Measurements from ENCODE around the gene GSTT2B.
"Not testable (repeated sequence)": the region's sequence is repeated elsewhere in the genome, so short reads cannot be mapped to it uniquely, and the experiment has no call there.

GSTT2B gene

DNA sequence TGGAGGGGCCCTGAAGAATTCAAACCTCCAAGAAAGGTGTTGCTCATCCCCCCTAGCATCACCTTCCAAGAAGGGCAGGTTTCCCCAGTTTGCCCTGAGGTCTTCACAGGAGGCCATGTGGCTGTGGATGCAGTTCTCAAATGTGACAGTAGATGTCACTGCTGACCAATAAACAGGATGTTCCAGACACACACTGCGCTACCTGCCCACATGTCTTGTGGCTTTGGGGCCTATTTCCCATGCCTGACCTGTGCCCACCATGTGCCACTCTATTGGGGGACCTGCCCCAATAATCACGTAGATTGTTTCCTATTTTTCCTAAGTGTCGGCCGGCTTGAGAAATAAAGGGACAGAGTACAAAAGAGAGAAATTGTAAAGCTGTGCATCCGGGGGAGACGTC lies 23.4 kb upstream of the GSTT2B start:
- no peak for DNase-seq (ENCODE audit: low read depth, low spot score)

DNA sequence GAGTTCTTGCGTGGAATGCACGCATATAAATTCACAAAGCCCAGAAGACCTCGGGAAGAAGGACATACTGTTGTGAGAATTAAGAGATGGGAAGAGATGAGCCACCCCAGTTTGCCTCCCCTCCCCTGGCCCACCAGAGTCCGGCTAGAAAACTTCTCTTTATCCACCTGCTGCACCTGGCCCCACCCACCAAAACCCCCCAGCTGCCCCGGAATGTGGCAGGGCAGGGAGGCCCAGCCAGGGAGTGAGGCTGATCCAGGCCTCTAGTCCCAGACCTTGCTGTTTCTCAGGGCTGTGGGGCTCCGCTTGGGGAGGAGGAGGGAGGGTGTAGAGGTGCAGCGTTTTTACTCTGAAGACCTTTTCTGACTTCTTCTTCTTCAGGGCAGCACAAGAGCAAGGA lies 19.6 kb upstream of the GSTT2B start:
- not testable (repeated sequence) for DNase-seq (ENCODE audit: low read depth, low spot score)

DNA sequence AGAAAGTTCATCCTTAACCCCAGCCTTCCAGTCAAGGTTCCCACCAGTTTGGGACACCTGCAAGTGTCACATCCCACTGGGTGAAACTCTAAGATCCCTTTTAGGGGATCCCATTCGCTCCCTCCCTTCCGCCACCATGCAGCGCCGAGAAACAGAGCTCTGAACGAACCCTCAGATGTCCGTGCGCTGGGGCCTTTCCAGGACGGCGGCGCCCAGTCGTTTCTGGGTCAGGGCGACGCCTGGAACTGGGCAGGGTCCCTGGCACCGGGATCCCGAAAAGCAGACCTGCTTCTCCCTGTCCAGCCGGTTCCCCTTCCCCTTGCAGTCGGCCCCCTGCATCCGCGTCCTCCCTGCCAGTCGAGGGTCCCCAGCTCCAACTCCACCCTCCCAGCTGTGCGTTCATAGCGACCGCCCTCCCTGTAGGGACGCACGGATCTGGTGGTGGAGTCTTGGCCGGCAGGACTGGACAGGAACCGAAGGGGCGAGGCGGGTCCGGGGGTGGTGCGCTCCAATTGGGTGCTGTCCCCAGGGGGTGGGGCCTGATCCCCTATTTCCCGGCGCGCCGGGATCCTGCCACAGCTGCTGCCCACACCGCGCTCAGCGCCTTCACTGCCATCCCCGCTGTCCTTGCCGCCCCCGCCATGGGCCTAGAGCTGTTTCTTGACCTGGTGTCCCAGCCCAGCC lies 18.7 kb upstream of the GSTT2B start, which contains the start of gene GSTT2:
Gene GSTT2 (plus strand): TSS at position 578 of the 684 bp plus-strand sequence.
- not testable (repeated sequence) for DNase-seq (ENCODE audit: low read depth, low spot score)

DNA sequence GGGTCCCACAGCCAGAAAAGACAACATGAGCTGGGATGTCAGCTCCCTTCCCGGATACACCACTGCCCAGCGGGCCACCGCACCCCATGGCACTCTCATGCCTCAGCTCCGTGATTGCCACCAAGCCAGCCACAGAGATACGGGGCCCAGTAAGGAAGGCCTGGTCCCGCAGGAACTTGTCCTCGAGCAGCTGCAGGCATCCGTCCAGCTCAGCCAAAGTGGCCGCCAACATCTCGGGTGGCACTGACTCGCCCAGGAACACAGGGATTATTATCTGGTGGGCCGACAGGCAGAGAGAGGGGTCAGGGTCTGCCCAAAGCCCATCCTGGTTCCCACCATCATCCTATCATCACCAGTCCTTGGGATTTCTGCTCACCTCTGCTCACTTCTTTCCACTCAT lies 16.3 kb upstream of the GSTT2B start:
- DNase-seq (ENCODE audit: low read depth, low spot score), result not testable (repeated sequence)

DNA sequence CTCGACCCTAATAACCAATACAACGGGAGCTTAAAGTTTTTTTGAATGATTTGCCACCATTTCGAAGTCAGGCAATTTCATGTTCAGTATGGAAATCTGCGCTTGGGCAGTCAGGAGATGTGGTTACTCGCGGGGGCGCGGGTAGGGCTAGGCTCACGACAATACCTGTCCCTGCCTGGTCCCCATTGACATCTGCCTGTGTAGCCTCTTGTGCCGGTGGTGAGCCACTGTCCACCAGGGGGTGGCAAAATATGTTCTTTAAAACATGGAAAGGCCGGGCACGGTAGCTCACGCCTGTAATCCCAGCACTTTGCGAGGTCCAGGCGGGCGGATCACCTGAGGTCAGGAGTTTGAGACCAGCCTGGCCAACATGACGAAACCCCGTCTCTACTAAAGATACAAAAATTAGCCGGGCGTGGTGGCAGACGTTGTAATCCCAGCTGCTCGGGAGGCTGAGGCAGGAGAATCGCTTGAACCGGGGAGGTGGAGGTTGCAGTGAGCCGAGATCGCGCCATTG lies 13.9 kb upstream of the GSTT2B start:
- DNase-seq (ENCODE audit: low read depth, low spot score), result not testable (repeated sequence)

DNA sequence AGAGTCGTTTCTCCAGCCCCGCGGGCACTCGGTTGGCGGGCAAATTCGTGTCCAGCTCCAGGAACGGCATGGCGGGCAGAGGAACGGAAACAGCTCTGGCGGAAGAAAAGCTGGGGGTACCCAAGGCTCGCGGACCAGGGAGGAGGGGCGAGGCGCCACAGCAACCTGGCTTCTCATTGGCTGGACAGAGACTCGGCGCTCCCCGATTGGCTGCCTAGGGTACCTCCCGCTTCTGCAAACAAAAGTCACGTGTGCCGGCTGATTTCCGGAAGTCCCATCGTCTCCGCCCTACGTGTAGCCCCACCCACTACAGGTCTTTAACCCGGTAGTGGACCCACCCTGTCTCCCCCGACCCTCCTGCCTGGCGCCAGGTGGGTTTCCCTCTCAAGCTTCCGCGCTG lies 13.3 kb upstream of the GSTT2B start, which contains the start of gene DDT:
Gene DDT (minus strand): TSS at position 97 of the 400 bp plus-strand sequence. CDS start 27 bp downstream, at position 70.
- not testable (repeated sequence) for DNase-seq (ENCODE audit: low read depth, low spot score)

DNA sequence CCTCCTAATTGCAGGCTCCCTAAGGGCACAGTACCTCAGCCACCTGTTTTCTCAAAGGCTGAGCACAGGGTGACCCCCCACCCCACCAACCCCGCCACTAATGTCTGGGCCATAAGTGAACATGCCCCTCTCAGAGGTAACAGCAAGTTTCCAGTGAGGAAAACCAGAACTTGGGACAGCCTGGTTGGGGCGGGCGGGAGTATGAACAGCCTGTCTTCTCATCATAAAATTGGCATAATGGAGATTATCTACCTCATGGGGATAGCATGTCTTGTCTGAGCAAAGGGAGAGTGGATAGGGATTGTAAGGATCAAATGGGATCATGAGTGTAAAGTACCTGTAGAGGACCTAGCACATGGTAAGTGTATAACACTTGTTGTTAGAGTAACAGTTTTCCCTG lies 10.9 kb upstream of the GSTT2B start:
- not testable (repeated sequence) for DNase-seq (ENCODE audit: low read depth, low spot score)

DNA sequence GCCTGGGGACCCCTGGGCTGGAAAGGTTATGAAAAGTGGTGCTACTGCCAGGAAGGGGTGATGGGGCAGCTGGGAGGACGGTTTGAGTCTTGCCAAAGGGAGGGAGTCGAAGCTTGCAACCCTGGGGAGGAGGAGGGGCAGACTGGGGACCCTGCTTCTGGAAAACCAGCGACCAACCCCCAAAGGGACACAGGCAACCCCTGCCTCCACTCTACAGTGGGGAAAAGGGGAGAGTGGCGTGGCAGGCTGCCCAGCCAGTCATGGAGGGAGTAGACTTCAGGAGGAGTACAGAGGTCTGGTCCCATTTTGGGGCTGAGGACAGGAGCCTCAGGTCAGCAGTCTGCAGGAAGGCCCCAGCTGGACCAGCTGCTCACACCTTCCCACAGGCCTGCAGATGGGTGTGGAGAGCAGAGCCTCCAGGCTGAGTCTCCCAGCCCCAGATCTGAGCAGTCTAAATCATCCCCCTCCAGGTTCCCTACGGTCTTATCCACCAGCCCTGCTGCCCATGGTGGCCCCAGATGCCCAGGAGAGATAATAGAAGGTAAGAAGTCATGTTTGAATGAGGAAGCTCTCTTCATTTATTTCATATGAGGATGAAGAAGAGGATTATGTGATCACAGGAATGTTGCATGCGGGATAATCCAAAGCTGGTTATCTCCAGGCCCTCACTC lies 10.0 kb upstream of the GSTT2B start:
- DNase-seq (ENCODE audit: low read depth, low spot score), result no peak

DNA sequence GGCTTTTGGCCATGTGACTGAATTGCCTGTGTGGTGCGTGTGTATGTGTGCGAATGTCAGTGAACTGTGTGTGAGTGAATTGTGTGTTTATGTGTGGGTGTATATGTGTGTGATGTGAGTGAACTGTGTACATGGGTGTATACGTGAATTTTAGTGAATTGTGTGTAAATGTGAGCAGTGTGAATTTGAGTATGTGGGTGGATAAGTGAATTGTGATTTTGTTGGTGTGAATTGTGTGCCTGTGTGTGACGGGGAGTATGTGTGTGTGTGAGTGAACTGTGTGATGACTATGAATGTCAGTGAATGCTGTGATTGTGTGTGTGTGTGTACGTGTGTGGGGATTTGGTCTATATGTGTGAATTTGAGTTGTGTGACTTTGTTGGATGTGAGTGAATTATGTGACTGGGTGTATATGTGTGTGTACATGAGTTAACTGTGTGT lies 9.2 kb upstream of the GSTT2B start:
- no peak for DNase-seq (ENCODE audit: low read depth, low spot score)

DNA sequence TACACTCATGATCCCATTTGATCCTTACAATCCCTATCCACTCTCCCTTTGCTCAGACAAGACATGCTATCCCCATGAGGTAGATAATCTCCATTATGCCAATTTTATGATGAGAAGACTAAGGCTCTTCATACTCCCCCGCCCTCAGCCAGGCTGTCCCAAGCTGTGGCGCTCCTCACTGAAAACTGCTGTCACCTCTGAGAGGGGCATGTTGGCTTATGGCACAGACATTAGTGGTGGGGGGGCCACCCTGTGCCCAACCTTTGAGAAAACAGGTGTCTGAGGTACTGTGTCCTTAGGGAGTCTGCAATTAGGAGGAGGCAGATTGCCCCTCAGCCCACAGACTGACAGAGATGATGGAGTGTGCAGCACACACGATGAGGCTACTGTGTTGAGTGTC lies 8.1 kb upstream of the GSTT2B start:
- DNase-seq (ENCODE audit: low read depth, low spot score), result no peak

DNA sequence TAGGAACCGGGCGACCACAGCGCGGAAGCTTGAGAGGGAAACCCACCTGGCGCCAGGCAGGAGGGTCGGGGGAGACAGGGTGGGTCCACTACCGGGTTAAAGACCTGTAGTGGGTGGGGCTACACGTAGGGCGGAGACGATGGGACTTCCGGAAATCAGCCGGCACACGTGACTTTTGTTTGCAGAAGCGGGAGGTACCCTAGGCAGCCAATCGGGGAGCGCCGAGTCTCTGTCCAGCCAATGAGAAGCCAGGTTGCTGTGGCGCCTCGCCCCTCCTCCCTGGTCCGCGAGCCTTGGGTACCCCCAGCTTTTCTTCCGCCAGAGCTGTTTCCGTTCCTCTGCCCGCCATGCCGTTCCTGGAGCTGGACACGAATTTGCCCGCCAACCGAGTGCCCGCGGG lies 5.6 kb upstream of the GSTT2B start, which contains the start of gene DDTL:
Gene DDTL (plus strand): TSS at position 321 of the 400 bp plus-strand sequence. CDS start 27 bp downstream, at position 348.
- not testable (repeated sequence) for DNase-seq (ENCODE audit: low read depth, low spot score)

DNA sequence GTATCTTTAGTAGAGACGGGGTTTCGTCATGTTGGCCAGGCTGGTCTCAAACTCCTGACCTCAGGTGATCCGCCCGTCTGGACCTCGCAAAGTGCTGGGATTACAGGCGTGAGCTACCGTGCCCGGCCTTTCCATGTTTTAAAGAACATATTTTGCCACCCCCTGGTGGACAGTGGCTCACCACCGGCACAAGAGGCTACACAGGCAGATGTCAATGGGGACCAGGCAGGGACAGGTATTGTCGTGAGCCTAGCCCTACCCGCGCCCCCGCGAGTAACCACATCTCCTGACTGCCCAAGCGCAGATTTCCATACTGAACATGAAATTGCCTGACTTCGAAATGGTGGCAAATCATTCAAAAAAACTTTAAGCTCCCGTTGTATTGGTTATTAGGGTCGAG lies 5.1 kb upstream of the GSTT2B start:
- not testable (repeated sequence) for DNase-seq (ENCODE audit: low read depth, low spot score)

DNA sequence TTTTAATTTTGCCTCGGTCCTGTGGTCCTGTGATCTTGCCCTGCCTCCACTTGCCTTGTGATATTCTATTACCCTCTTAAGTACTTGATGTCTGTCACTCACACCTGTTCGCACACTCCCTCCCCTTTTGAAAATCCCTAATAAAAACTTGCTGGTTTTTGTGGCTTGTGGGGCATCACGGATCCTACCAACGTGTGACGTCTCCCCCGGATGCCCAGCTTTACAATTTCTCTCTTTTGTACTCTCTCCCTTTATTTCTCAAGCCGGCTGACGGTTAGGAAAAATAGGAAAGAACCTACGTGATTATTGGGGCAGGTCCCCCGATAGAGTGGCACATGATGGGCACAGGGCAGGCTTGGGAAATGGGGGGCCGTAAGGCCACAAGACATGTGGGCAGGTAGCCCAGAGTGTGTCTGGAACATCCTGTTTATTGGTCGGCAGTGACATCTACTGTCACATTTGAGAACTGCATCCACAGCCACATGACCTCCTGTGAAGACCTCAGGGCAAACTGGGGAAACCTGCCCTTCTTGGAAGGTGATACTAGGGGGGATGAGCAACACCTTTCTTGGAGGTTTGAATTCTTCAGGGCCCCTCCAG lies 4.6 kb downstream of the GSTT2B start:
- peak; percentile 35 for DNase-seq (ENCODE audit: low read depth, low spot score)

DNA sequence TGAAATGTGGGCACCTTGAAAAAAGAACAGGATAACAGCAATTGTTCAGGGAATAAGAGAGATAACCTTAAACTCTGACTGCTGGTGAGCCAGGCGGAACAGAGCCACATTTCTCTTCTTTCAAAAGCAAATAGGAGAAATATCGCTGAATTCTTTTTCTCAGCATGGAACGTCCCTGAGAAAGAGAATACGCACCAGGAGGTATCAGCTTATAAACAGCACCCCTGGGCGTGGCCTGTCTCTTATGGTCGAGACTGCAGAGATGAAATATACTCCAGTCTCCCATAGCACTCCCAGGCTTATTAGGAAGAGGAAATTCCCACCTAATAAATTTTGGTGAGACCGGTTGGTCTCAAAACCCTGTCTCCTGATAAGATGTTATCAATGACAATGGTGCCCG lies 5.1 kb downstream of the GSTT2B start:
- not testable (repeated sequence) for DNase-seq (ENCODE audit: low read depth, low spot score)

DNA sequence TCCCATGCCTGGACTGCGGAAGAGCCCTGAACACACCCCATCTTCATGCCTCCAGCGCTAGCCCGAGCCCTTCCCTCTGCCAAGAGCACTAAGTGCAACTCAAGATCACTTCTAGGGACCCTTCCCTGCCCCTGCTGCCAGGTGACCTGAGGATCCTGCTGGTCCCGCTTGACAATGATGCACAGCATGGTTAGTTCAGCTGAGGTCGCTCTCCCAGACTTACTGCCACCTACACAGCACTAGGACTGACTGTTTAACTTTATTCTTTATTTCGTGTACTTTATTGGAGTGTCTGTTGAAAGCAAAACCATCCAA lies 6.0 kb downstream of the GSTT2B start:
- DNase-seq (ENCODE audit: low read depth, low spot score), result not testable (repeated sequence)

DNA sequence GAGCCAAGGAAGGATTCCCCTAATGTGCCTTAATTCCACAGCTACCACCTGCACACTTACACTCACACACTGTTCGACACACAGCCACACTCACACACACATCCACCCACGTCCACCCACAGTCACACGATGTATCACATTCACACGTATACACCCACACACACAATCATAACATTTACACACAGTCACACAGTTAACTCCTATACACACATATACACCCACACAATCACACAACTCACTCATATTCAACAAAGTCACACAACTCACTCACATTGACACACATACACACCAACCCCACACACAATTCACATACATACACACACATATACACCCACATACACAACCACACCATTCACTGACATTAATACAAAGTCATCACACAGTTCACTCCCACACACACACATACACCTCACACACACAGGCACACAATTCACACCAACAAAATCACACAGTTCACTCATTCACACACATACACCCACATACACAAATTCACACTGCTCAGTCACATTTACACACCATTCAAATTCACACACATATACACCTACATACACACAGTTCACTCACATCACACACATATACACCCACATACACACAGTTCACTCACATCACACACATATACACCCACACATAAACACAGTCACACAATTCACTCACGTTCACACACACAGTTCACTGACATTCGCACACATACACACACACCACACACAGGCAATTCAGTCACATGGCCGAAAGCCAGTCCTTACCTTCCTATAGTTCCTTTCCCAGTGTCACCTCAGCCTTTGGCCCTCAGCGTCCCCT lies 6.6 kb downstream of the GSTT2B start:
- DNase-seq (ENCODE audit: low read depth, low spot score), result not testable (repeated sequence)

DNA sequence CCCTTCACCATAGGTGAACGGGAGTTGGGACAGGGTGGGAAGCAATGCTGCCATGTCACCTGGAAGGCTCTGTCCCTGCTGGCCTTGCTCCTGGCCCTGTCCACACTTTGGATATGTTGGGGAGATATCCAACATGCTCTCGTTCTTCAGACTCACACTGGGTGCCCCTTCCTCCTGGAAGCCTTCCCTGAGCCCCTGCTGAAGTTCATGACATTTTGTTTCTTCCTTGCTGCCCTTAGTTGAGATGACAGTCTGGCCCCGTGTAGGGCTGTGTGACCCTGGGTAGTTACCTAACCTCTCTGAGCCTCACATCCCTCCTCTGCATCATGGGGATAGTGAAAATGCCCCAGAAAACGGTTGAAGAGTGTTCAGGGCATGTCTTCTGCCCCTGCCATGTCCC lies 7.5 kb downstream of the GSTT2B start:
- not testable (repeated sequence) for DNase-seq (ENCODE audit: low read depth, low spot score)

DNA sequence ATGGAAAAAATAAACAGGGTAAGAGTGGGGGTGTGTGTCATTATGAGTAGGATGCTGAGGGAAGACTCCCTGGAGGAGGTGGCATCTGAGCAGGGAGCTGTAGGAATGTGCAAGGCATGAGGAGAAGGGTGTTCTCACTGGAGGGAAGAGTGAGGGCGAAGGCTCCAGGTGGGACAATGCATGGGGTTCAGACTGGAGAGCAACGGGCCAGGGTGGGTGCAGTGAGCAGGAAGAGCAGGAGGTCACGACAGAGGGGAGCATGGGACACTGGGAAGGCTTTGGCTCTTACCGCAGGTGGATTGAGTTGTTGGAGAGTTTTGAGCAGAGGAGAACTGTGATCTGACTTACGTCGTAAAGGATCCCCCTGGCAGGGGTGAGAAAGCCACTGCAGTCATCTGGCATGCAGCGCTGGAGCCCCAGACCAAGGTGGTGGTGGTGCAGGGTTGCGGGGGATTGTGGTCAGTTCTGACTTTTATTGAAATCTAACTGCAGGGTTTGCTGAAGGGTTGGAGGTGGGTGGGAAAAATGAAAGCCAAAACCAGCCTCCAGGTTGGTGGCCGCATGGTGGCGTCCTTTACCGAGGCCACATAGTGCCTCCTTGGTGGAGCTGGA lies 8.1 kb downstream of the GSTT2B start:
- not testable (repeated sequence) for DNase-seq (ENCODE audit: low read depth, low spot score)

DNA sequence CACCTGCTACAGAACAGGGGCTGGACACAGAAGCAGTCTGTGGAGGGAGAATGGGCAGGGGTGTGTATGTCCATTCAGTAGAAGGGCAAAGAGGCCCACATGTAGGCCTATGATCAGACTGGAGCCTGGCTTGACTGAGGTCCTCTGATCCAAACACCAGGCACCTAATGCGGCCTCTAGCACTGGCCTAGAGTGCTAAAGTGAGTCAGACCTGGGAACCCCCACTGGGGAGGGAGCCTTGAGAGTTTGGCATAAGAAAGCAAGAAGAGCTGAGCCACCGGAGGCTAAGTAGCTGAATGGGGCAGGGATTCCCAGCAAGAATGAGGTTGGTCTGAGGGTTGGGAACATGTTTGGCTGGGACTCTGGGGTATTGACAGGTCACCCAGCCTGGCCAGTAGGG lies 9.6 kb downstream of the GSTT2B start:
- DNase-seq (ENCODE audit: low read depth, low spot score), result not testable (repeated sequence)

DNA sequence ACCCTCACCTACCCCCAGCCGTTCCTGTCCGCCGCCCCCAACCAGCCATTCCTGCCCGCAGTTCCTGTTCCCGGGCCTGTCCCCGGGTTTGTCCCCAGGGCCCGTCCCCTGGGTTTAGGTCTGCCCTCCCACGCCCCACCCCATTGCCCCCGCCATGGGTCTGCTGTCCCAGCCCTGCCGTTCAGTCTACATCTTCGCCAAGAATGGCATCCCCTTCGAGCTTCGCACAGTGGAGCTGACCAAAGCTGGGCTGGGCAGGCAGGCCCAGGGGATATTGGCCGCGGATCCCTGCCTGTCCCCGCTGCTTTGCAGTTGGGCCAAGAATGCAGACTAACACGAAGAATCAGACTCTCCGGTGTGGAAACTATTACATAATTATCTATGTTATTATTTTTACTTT lies 11.2 kb downstream of the GSTT2B start:
- DNase-seq (ENCODE audit: low read depth, low spot score), result not testable (repeated sequence)

DNA sequence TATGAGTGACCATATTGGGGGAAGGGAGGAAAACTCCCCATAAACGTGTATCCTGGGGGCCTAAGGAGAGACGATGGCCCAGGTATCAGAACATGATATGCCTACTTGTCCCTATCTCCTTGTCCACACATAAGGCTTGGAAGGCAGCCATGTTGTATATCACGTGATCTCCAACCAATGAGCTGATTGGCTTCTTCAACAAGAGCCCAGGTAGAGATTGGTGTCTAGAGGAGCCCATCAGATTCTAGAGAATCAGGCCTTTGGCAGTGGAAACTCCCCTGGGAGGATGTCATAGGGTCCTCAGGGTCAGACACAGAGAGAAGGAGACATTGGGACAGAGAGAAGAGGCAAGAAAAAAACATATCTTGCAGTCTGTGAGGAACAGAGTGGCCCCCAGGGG lies 13.6 kb downstream of the GSTT2B start:
- not testable (repeated sequence) for DNase-seq (ENCODE audit: low read depth, low spot score)
